Measurements from ENCODE around the gene NEK6. TPM values are rescaled to one million over a fixed set of nuclear protein-coding genes. Genes with fewer than 3 reads are reported as not detected.

Gene NEK6
- total RNA-seq, 1 experiment from 2014 or later, result 57.9 TPM

DNA sequence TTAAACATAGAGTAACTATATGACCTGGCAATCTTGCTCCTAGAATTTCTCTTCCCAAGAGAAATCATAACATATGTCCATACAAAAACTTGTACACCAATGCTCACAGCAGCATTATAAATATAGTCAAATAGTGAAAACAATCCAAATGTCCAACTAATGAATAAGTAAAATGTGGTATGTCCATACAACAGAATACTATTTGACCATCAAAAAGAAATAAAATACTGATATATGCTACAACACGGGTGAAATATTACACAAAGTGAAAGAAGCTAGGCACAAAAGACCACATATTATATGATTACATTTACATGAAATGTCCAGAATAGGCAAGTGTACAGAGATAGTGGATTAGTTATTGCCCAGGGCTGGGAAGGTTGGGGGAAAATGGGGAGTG is 116.1 kb downstream of the NEK6 start:
- TF ChIP-seq, protein P1, sequence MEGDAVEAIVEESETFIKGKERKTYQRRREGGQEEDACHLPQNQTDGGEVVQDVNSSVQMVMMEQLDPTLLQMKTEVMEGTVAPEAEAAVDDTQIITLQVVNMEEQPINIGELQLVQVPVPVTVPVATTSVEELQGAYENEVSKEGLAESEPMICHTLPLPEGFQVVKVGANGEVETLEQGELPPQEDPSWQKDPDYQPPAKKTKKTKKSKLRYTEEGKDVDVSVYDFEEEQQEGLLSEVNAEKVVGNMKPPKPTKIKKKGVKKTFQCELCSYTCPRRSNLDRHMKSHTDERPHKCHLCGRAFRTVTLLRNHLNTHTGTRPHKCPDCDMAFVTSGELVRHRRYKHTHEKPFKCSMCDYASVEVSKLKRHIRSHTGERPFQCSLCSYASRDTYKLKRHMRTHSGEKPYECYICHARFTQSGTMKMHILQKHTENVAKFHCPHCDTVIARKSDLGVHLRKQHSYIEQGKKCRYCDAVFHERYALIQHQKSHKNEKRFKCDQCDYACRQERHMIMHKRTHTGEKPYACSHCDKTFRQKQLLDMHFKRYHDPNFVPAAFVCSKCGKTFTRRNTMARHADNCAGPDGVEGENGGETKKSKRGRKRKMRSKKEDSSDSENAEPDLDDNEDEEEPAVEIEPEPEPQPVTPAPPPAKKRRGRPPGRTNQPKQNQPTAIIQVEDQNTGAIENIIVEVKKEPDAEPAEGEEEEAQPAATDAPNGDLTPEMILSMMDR (conservative IDR thresholded peaks at IDR 0.05), result no peak
- TF ChIP-seq EZH2 (IDR thresholded peaks at IDR 0.05; ENCODE audit: low read depth), result no peak
- Histone ChIP-seq H3K4me2 (no peak overlapping the region), H3K9me2 (ENCODE audit: insufficient read depth) (no peaks in the 10 kb centered on the region), H3K4me3 (no peak overlapping the region), H3K27ac (no peak overlapping the region), H2AFZ (no peak overlapping the region), H3K9me3 (ENCODE audit: insufficient read depth, low read depth) (no peaks in the 10 kb centered on the region), H3K4me1 (replicated peaks; ENCODE audit: insufficient read depth) (peaks cover 24% of the 10 kb centered on the region), H3F3A (ENCODE audit: insufficient read depth, low read depth) (peaks cover 9% of the 10 kb centered on the region; the same call in 1 of the 2 replicates), H3K36me3 (ENCODE audit: low read depth) (peaks cover 16% of the 10 kb centered on the region; the same call in 1 of the 2 replicates), H3K27me3 (ENCODE audit: insufficient read depth, low read depth) (no peaks in the 10 kb centered on the region), H4K20me1 (ENCODE audit: insufficient read depth) (peaks cover 38% of the 10 kb centered on the region), H3K79me2 (ENCODE audit: low read depth) (peaks cover 86% of the 10 kb centered on the region)
- ChIA-PET CTCF (no interaction called here), POLR2A (ENCODE audit: unreplicated experiment) (no interaction called here)
- DNase-seq, result no peak
- intact Hi-C loops (cut with micrococcal nuclease; ENCODE audit: unreplicated experiment), result no loop called here
- BruUV-seq (replicated peaks), result no TSS peak

DNA sequence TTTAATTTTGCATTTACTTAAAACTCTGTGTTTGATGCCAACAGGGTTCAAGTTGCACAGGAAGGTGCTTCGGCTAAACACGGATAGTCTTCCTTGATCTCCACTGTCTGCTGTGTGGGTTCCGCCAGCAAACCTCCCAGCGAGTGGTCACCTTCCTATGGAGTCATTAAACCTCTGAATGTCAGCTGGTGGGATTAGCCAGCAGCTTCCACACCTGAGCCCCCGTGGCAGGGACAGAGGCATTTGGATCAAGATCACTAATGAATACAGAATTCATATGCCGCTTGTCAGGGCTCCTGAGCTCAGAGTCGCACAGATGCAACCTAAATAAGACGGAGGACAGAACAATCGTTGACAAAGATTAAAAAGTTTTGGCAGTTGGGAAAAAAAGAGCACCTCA is 118.0 kb downstream of the NEK6 start:
- intact Hi-C loops (cut with micrococcal nuclease; ENCODE audit: unreplicated experiment), result no loop called here
- H3K27ac ChIP-seq, result no peak overlapping the region
- TF ChIP-seq, protein P1 (conservative IDR thresholded peaks at IDR 0.05), result no peak
- no peak for TF ChIP-seq EZH2 (IDR thresholded peaks at IDR 0.05; ENCODE audit: low read depth)
- ChIA-PET CTCF (no interaction called here), POLR2A (ENCODE audit: unreplicated experiment) (interaction anchor here (0.6 to 1.0 kb wide), 2 partner anchors 12 to 855 kb away, joined by 3 to 5 read pairs; no protein-coding TSS in a partner anchor)
- DNase-seq, result no peak
- no peak overlapping the region for H3K4me3 ChIP-seq
- no peaks in the 10 kb centered on the region for H3K9me2 ChIP-seq (ENCODE audit: insufficient read depth)
- no peaks in the 10 kb centered on the region for H3K9me3 ChIP-seq (ENCODE audit: insufficient read depth, low read depth)
- peaks cover 7% of the 10 kb centered on the region; the same call in 1 of the 2 replicates for H3F3A ChIP-seq (ENCODE audit: insufficient read depth, low read depth)
- no peak overlapping the region for H3K4me2 ChIP-seq
- peaks cover 16% of the 10 kb centered on the region for H3K36me3 ChIP-seq (ENCODE audit: low read depth)
- no TSS peak for BruUV-seq (replicated peaks)
- H3K27me3 ChIP-seq (ENCODE audit: insufficient read depth, low read depth), result no peaks in the 10 kb centered on the region
- peaks cover 30% of the 10 kb centered on the region for H4K20me1 ChIP-seq (ENCODE audit: insufficient read depth)
- peaks cover 24% of the 10 kb centered on the region for H3K4me1 ChIP-seq (replicated peaks; ENCODE audit: insufficient read depth)
- H3K79me2 ChIP-seq (ENCODE audit: low read depth), result peaks cover 81% of the 10 kb centered on the region
- H2AFZ ChIP-seq, result no peak overlapping the region

DNA sequence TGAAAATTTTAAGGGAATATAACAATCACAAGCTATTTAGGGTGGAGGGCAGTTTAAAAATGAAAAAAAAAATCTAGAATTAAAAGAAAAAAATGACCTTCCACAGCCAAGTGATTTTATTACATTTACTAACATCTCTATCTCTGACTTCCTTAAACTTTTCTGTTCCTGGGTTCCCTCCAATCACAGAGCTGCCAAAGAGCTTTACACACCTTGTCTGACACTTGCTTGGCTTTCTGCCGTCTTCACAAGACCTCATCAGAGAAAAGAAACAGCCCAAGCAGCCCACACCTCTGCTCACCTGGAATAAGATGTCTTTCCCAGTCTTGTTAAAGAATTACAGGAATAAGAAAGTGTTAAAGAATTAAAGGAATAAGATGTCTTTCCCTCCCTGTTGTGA is 118.6 kb downstream of the NEK6 start:
- Histone ChIP-seq H3K9me3 (ENCODE audit: insufficient read depth, low read depth) (no peaks in the 10 kb centered on the region), H3K27me3 (ENCODE audit: insufficient read depth, low read depth) (no peaks in the 10 kb centered on the region), H3K4me2 (no peak overlapping the region), H4K20me1 (ENCODE audit: insufficient read depth) (peaks cover 25% of the 10 kb centered on the region), H3K4me3 (no peak overlapping the region), H3K27ac (no peak overlapping the region), H3K36me3 (ENCODE audit: low read depth) (peaks cover 20% of the 10 kb centered on the region), H2AFZ (no peak overlapping the region), H3K4me1 (replicated peaks; ENCODE audit: insufficient read depth) (peaks cover 19% of the 10 kb centered on the region), H3F3A (ENCODE audit: insufficient read depth, low read depth) (peaks cover 7% of the 10 kb centered on the region; the same call in 1 of the 2 replicates), H3K9me2 (ENCODE audit: insufficient read depth) (no peaks in the 10 kb centered on the region), H3K79me2 (ENCODE audit: low read depth) (peaks cover 80% of the 10 kb centered on the region)
- intact Hi-C loops (cut with micrococcal nuclease; ENCODE audit: unreplicated experiment), result no loop called here
- BruUV-seq (replicated peaks), result no TSS peak
- no peak for DNase-seq
- POLR2A ChIA-PET (ENCODE audit: unreplicated experiment), result interaction anchor here (1.0 kb wide), 1 partner anchor 11 kb away, joined by 5 read pairs; no protein-coding TSS in a partner anchor
- TF ChIP-seq EZH2 (IDR thresholded peaks at IDR 0.05; ENCODE audit: low read depth), result no peak
- TF ChIP-seq, protein P1 (conservative IDR thresholded peaks at IDR 0.05), result no peak
- CTCF ChIA-PET, result no interaction called here

Data from PC-9 (cell line).